ENCODE results near the gene HINFP.
"Not testable (repeated sequence)": the region's sequence is repeated elsewhere in the genome, so short reads cannot be mapped to it uniquely, and the experiment has no call there.

The HINFP gene

GRCh38 chr11:119118227-119118626 is 3.2 kb upstream of the HINFP start:
- DNase-seq, result no peak

GRCh38 chr11:119118946-119119345 is 2.4 kb upstream of the HINFP start:
- no peak for DNase-seq

- no peak for DNase-seq
Measured at GRCh38 chr11:119120639-119121007, 757 bp upstream of the HINFP start.

- no peak for DNase-seq
Measured at GRCh38 chr11:119121811-119122124, 388 bp downstream of the HINFP start.

GRCh38 chr11:119125821-119126220 is 4.4 kb downstream of the HINFP start:
- DNase-seq, result no peak

- no peak for DNase-seq
Measured at GRCh38 chr11:119126675-119127268, 5.4 kb downstream of the HINFP start.

GRCh38 chr11:119130662-119131061 is 9.3 kb downstream of the HINFP start:
- no peak for DNase-seq

- DNase-seq, result no peak
Measured at GRCh38 chr11:119134389-119134978, 13.1 kb downstream of the HINFP start.

- DNase-seq, result not testable (repeated sequence)
Measured at GRCh38 chr11:119139276-119139675, 17.9 kb downstream of the HINFP start.

GRCh38 chr11:119144825-119145486 is 23.6 kb downstream of the HINFP start:
- DNase-seq, result peak; percentile 37

- DNase-seq, result no peak
Measured at GRCh38 chr11:119145551-119145950, 24.2 kb downstream of the HINFP start.

- DNase-seq, result no peak
Measured at GRCh38 chr11:119147604-119148333, 26.4 kb downstream of the HINFP start.

- DNase-seq, result no peak
Measured at GRCh38 chr11:119148720-119149017, 27.3 kb downstream of the HINFP start.

GRCh38 chr11:119149018-119149785 is 27.8 kb downstream of the HINFP start, which contains the start of gene ABCG4:
Gene ABCG4 (plus strand): TSS chr11:119149052. CDS start chr11:119149966, 914 bp downstream.
- DNase-seq, result no peak

- DNase-seq, result no peak
Measured at GRCh38 chr11:119149786-119150275, 28.5 kb downstream of the HINFP start.

GRCh38 chr11:119152043-119152442 is 30.7 kb downstream of the HINFP start:
- no peak for DNase-seq

- no peak for DNase-seq
Measured at GRCh38 chr11:119152604-119153003, 31.2 kb downstream of the HINFP start.

GRCh38 chr11:119153049-119153818 is 31.9 kb downstream of the HINFP start:
- DNase-seq, result no peak

GRCh38 chr11:119154178-119154577 is 32.8 kb downstream of the HINFP start:
- DNase-seq, result no peak

- no peak for DNase-seq
Measured at GRCh38 chr11:119155733-119156492, 34.5 kb downstream of the HINFP start.

GRCh38 chr11:119156496-119156895 is 35.1 kb downstream of the HINFP start:
- no peak for DNase-seq

- no peak for DNase-seq
Measured at GRCh38 chr11:119157063-119157462, 35.7 kb downstream of the HINFP start.
